Type B pancreatic cell (in vitro differentiated cells): ENCODE measurements around the gene TMPRSS2. TPM values are rescaled to one million over a fixed set of nuclear protein-coding genes. Genes with fewer than 3 reads are reported as not detected.
"Not testable (repeated sequence)": the region's sequence is repeated elsewhere in the genome, so short reads cannot be mapped to it uniquely, and the experiment has no call there.

Experiments used
- DNase-seq: peaks from one replicate; pipeline ENCODE4 v3.0.0; 2021; ENCODE audit warnings: mixed read lengths; ENCODE audit not compliant: unreplicated experiment; ENCODE audit errors: extremely low spot score
- H3K27ac Mint-ChIP-seq: 2 replicates; pipeline ENCODE4 v1.8.0; 2021; ENCODE audit warnings: mild to moderate bottlenecking, mixed read lengths
- H3K27me3 Mint-ChIP-seq: 2 replicates; pipeline ENCODE4 v1.8.0; 2021; ENCODE audit warnings: mixed read lengths
- H3K36me3 Mint-ChIP-seq: 2 replicates; pipeline ENCODE4 v1.8.0; 2021; ENCODE audit warnings: mixed read lengths
- H3K4me1 Mint-ChIP-seq: one replicate; pipeline ENCODE4 v1.8.0; 2021; ENCODE audit warnings: mixed read lengths; ENCODE audit not compliant: unreplicated experiment
- H3K4me3 Mint-ChIP-seq: 2 replicates; pipeline ENCODE4 v1.8.0; 2021; ENCODE audit warnings: mild to moderate bottlenecking, mixed read lengths
- H3K9me3 Mint-ChIP-seq: 2 replicates; pipeline ENCODE4 v1.8.0; 2021; ENCODE audit warnings: mixed read lengths
- CTCF ChIP-seq: fragments of 200-600 bp; sonication (generic); conservative IDR thresholded peaks from 2 replicates; pipeline ENCODE4 v1.5.0; 2021; ENCODE audit warnings: antibody characterized with exemption, mild to moderate bottlenecking
- total RNA-seq: library from RNA; stranded (reverse); gene quantifications from 2 replicates; pipeline ENCODE4 v1.2.1, GENCODE V29; 2021; ENCODE audit warnings: low replicate concordance

TMPRSS2 gene
- total RNA-seq, 1 donor from 2014 or later = 82.1 TPM

- no peak overlapping the region for H3K4me3 Mint-ChIP-seq
- no peaks in the 10 kb centered on the region for H3K36me3 Mint-ChIP-seq
- H3K27ac Mint-ChIP-seq = no peak overlapping the region
- no peak for TF ChIP-seq CTCF
- H3K9me3 Mint-ChIP-seq = peaks cover 4% of the 10 kb centered on the region
- DNase-seq = no peak
- peaks cover 7% of the 10 kb centered on the region for H3K4me1 Mint-ChIP-seq
- H3K27me3 Mint-ChIP-seq = peaks cover 22% of the 10 kb centered on the region
Measured at GRCh38 chr21:41422546-41423304, 85.2 kb downstream of the TMPRSS2 start.

- H3K36me3 Mint-ChIP-seq, DNase-seq, H3K9me3 Mint-ChIP-seq, H3K4me1 Mint-ChIP-seq: not testable (repeated sequence)
- Mint-ChIP-seq H3K27me3 (peaks cover 11% of the 10 kb centered on the region), H3K27ac (peak overlapping the region; percentile 80), H3K4me3 (peak overlapping the region; percentile 90)
Measured at GRCh38 chr21:41420998-41421397, 87.0 kb downstream of the TMPRSS2 start.

- peak; percentile 79 for DNase-seq
- H3K27ac Mint-ChIP-seq = peak overlapping the region; percentile 80
- peak overlapping the region; percentile 90 for H3K4me3 Mint-ChIP-seq
- peaks cover 7% of the 10 kb centered on the region for H3K27me3 Mint-ChIP-seq
- no peak for TF ChIP-seq CTCF
- peaks cover 5% of the 10 kb centered on the region for H3K9me3 Mint-ChIP-seq
- no peaks in the 10 kb centered on the region for H3K36me3 Mint-ChIP-seq
- H3K4me1 Mint-ChIP-seq = peaks cover 7% of the 10 kb centered on the region
Measured at GRCh38 chr21:41419921-41420862, 87.8 kb downstream of the TMPRSS2 start.

GRCh38 chr21:41418956-41419680, 88.8 kb downstream of the TMPRSS2 start:
- peaks cover 7% of the 10 kb centered on the region for H3K4me1 Mint-ChIP-seq
- peaks cover 6% of the 10 kb centered on the region for H3K27me3 Mint-ChIP-seq
- H3K9me3 Mint-ChIP-seq = peaks cover 5% of the 10 kb centered on the region
- H3K36me3 Mint-ChIP-seq = no peaks in the 10 kb centered on the region
- no peak for TF ChIP-seq CTCF
- no peak for DNase-seq
- H3K27ac Mint-ChIP-seq = no peak overlapping the region
- H3K4me3 Mint-ChIP-seq = peak overlapping the region; percentile 74

GRCh38 chr21:41418393-41418792, 89.6 kb downstream of the TMPRSS2 start:
- no peak for TF ChIP-seq CTCF
- no peak for DNase-seq
- Mint-ChIP-seq H3K4me3 (peak overlapping the region; percentile 48), H3K4me1 (peaks cover 7% of the 10 kb centered on the region), H3K27ac (no peak overlapping the region), H3K9me3 (peaks cover 5% of the 10 kb centered on the region), H3K27me3 (peaks cover 6% of the 10 kb centered on the region), H3K36me3 (no peaks in the 10 kb centered on the region)

GRCh38 chr21:41417505-41417904, 90.5 kb downstream of the TMPRSS2 start:
- not testable (repeated sequence) for DNase-seq, H3K9me3 Mint-ChIP-seq, H3K36me3 Mint-ChIP-seq, H3K27ac Mint-ChIP-seq, H3K27me3 Mint-ChIP-seq, H3K4me1 Mint-ChIP-seq, H3K4me3 Mint-ChIP-seq
